BLaER1 treated with 17β-estradiol and CSF1 and Interleukin-3, amounts not matched to agents 10 nM and 100 nM (cell line): ENCODE results near the gene ATP8B2.

Experiments used
- H3K27ac ChIP-seq, 11 experiments: shearing (Covaris generic); formaldehyde crosslinking; 2 replicates each; pipeline ENCODE4 v1.8.1; 2022
- H3K27me3 ChIP-seq, 11 experiments: shearing (Covaris generic); formaldehyde crosslinking; 2 replicates each; pipeline ENCODE4 v1.8.1; 2022
- H3K36me3 ChIP-seq, 11 experiments: shearing (Covaris generic); formaldehyde crosslinking; 2 replicates each; pipeline ENCODE4 v1.8.1; 2022
- H3K4me1 ChIP-seq, 10 experiments: shearing (Covaris generic); formaldehyde crosslinking; 2 replicates each; pipeline ENCODE4 v1.8.1; 2022
- H3K4me2 ChIP-seq, 11 experiments: shearing (Covaris generic); formaldehyde crosslinking; 2 replicates each; pipeline ENCODE4 v1.8.1; 2022
- H3K4me3 ChIP-seq, 10 experiments: shearing (Covaris generic); formaldehyde crosslinking; 2 replicates each; pipeline ENCODE4 v1.8.1; 2022
- H3K9ac ChIP-seq, 11 experiments: shearing (Covaris generic); formaldehyde crosslinking; 2 replicates each; pipeline ENCODE4 v1.8.1; 2022
- H3K9me3 ChIP-seq, 11 experiments: shearing (Covaris generic); formaldehyde crosslinking; replicated peaks in 1 of 11; 2 replicates each; pipeline ENCODE4 v1.8.1; 2022
- H4K20me1 ChIP-seq, 11 experiments: shearing (Covaris generic); formaldehyde crosslinking; 2 replicates each; pipeline ENCODE4 v1.8.1; 2022
- Cebpa-rat ChIP-seq, 11 experiments: shearing (Covaris generic); IDR thresholded peaks; 2 replicates each; pipeline ENCODE4 v1.8.1; 2022

Gene ATP8B2

GRCh38 chr1:154342132-154342531, 16.8 kb downstream of the ATP8B2 start:
- Histone ChIP-seq H3K27me3 (no peaks in the 10 kb centered on the region), H3K36me3 (peaks cover 83 to 100% (median 100%) of the 10 kb centered on the region in 11 experiments), H3K9me3 (no peaks in the 10 kb centered on the region), H3K4me2 (peak overlapping the region; percentile 46 to 88 (median 71)), H3K9ac (peak overlapping the region in 10 of 11 experiments; percentile 24 to 66 (median 50); a peak in 15 of 22 replicates), H3K4me1 (peaks cover 20 to 56% (median 44%) of the 10 kb centered on the region in 10 experiments), H4K20me1 (peaks cover 0 to 22% (median 0%) of the 10 kb centered on the region in 11 experiments; a peak in 5 of 22 replicates), H3K27ac (peak overlapping the region in 10 of 11 experiments; percentile 30 to 69 (median 59); a peak in 17 of 22 replicates), H3K4me3 (no peak overlapping the region)
- TF ChIP-seq Cebpa-rat (IDR thresholded peaks at IDR 0.05) = no peak

GRCh38 chr1:154342836-154343472, 17.6 kb downstream of the ATP8B2 start:
- Histone ChIP-seq H3K36me3 (peaks cover 75 to 100% (median 99%) of the 10 kb centered on the region in 11 experiments), H3K4me2 (peak overlapping the region; percentile 46 to 88 (median 71)), H3K9me3 (no peaks in the 10 kb centered on the region), H3K4me3 (peak overlapping the region in 1 of 10 experiments; percentile 25; a peak in 2 of 20 replicates), H4K20me1 (peaks cover 0 to 22% (median 0%) of the 10 kb centered on the region in 11 experiments; a peak in 5 of 22 replicates), H3K9ac (peak overlapping the region; percentile 23 to 66 (median 49); a peak in 19 of 22 replicates), H3K27ac (peak overlapping the region; percentile 30 to 69 (median 58); a peak in 21 of 22 replicates), H3K27me3 (no peaks in the 10 kb centered on the region), H3K4me1 (peaks cover 20 to 64% (median 50%) of the 10 kb centered on the region in 10 experiments)
- TF ChIP-seq Cebpa-rat (IDR thresholded peaks at IDR 0.05) = no peak

GRCh38 chr1:154344977-154345837, 19.9 kb downstream of the ATP8B2 start:
- Histone ChIP-seq H3K27me3 (no peaks in the 10 kb centered on the region), H3K27ac (peak overlapping the region in 2 of 11 experiments; percentile 57 to 65; a peak in 1 of 22 replicates), H3K9ac (0 out of 22 replicates have a peak overlapping the region, but pooled peaks of 1 of the 11 experiments have one; percentile 4), H4K20me1 (peaks cover 0 to 22% (median 5%) of the 10 kb centered on the region in 11 experiments; a peak in 7 of 22 replicates), H3K4me2 (peak overlapping the region in 3 of 11 experiments; percentile 58 to 68 (median 64); a peak in 7 of 22 replicates), H3K36me3 (peaks cover 74 to 100% (median 99%) of the 10 kb centered on the region in 11 experiments), H3K4me3 (no peak overlapping the region), H3K4me1 (peaks cover 20 to 83% (median 56%) of the 10 kb centered on the region in 10 experiments), H3K9me3 (no peaks in the 10 kb centered on the region)
- no peak for TF ChIP-seq Cebpa-rat (IDR thresholded peaks at IDR 0.05)

GRCh38 chr1:154346276-154346917, 21.1 kb downstream of the ATP8B2 start:
- H4K20me1 ChIP-seq = peaks cover 0 to 22% (median 5%) of the 10 kb centered on the region in 11 experiments; a peak in 6 of 22 replicates
- peaks cover 62 to 95% (median 91%) of the 10 kb centered on the region in 11 experiments for H3K36me3 ChIP-seq
- H3K9ac ChIP-seq = peak overlapping the region in 7 of 11 experiments; percentile 21 to 62 (median 41); a peak in 9 of 22 replicates
- no peak overlapping the region; a peak in 1 of 20 replicates for H3K4me3 ChIP-seq
- H3K27me3 ChIP-seq = peaks cover 0 to 3% (median 0%) of the 10 kb centered on the region in 11 experiments; a peak in 6 of 22 replicates
- peak overlapping the region in 8 of 11 experiments; percentile 11 to 65 (median 56); a peak in 13 of 22 replicates for H3K27ac ChIP-seq
- H3K9me3 ChIP-seq = no peaks in the 10 kb centered on the region
- no peak for TF ChIP-seq Cebpa-rat (IDR thresholded peaks at IDR 0.05)
- peaks cover 20 to 80% (median 56%) of the 10 kb centered on the region in 10 experiments for H3K4me1 ChIP-seq
- H3K4me2 ChIP-seq = peak overlapping the region in 7 of 11 experiments; percentile 3 to 73 (median 58); a peak in 10 of 22 replicates

GRCh38 chr1:154347961-154348360, 22.6 kb downstream of the ATP8B2 start:
- H3K27me3 ChIP-seq = peaks cover 0 to 18% (median 13%) of the 10 kb centered on the region in 11 experiments; a peak in 13 of 22 replicates
- peak overlapping the region in 2 of 11 experiments; percentile 36; a peak in 1 of 22 replicates for H3K9ac ChIP-seq
- H3K27ac ChIP-seq = peak overlapping the region in 4 of 11 experiments; percentile 5 to 44 (median 28); a peak in 6 of 22 replicates
- no peak for TF ChIP-seq Cebpa-rat (IDR thresholded peaks at IDR 0.05)
- H4K20me1 ChIP-seq = peaks cover 0 to 17% (median 5%) of the 10 kb centered on the region in 11 experiments; a peak in 6 of 22 replicates
- H3K36me3 ChIP-seq = peaks cover 54 to 82% (median 75%) of the 10 kb centered on the region in 11 experiments
- no peaks in the 10 kb centered on the region for H3K9me3 ChIP-seq
- no peak overlapping the region for H3K4me3 ChIP-seq
- peaks cover 17 to 80% (median 56%) of the 10 kb centered on the region in 10 experiments for H3K4me1 ChIP-seq
- peak overlapping the region in 2 of 11 experiments; percentile 11 to 68; a peak in 4 of 22 replicates for H3K4me2 ChIP-seq

GRCh38 chr1:154348429-154349076, 23.2 kb downstream of the ATP8B2 start:
- H3K4me2 ChIP-seq = peak overlapping the region in 3 of 11 experiments; percentile 4 to 68 (median 11); a peak in 4 of 22 replicates
- no peaks in the 10 kb centered on the region for H3K9me3 ChIP-seq
- peaks cover 0 to 17% (median 5%) of the 10 kb centered on the region in 11 experiments; a peak in 6 of 22 replicates for H4K20me1 ChIP-seq
- peak overlapping the region in 4 of 11 experiments; percentile 0 to 36 (median 28); a peak in 5 of 22 replicates for H3K9ac ChIP-seq
- H3K36me3 ChIP-seq = peaks cover 52 to 76% (median 69%) of the 10 kb centered on the region in 11 experiments
- H3K4me3 ChIP-seq = no peak overlapping the region
- H3K27ac ChIP-seq = peak overlapping the region in 6 of 11 experiments; percentile 12 to 45 (median 32); a peak in 11 of 22 replicates
- no peak for TF ChIP-seq Cebpa-rat (IDR thresholded peaks at IDR 0.05)
- H3K27me3 ChIP-seq = peaks cover 0 to 22% (median 15%) of the 10 kb centered on the region in 11 experiments; a peak in 13 of 22 replicates
- peaks cover 18 to 80% (median 56%) of the 10 kb centered on the region in 10 experiments for H3K4me1 ChIP-seq

GRCh38 chr1:154349121-154349520, 23.8 kb downstream of the ATP8B2 start:
- TF ChIP-seq Cebpa-rat (IDR thresholded peaks at IDR 0.05) = no peak
- Histone ChIP-seq H3K9me3 (no peaks in the 10 kb centered on the region), H3K9ac (peak overlapping the region in 5 of 11 experiments; percentile 0 to 36 (median 20); a peak in 5 of 22 replicates), H3K4me3 (no peak overlapping the region), H3K4me1 (peaks cover 18 to 85% (median 60%) of the 10 kb centered on the region in 10 experiments), H4K20me1 (peaks cover 0 to 17% (median 5%) of the 10 kb centered on the region in 11 experiments; a peak in 6 of 22 replicates), H3K36me3 (peaks cover 46 to 71% (median 63%) of the 10 kb centered on the region in 11 experiments), H3K4me2 (0 out of 22 replicates have a peak overlapping the region, but pooled peaks of 1 of the 11 experiments have one; percentile 4), H3K27ac (peak overlapping the region in 5 of 11 experiments; percentile 12 to 45 (median 37); a peak in 8 of 22 replicates), H3K27me3 (peaks cover 0 to 22% (median 15%) of the 10 kb centered on the region in 11 experiments; a peak in 13 of 22 replicates)
